Right atrium auricular region (tissue), 2 donors: ENCODE data around the gene TBCD. TPM values are rescaled to one million over a fixed set of nuclear protein-coding genes. Genes with fewer than 3 reads are reported as not detected.
"Not testable (repeated sequence)": the region's sequence is repeated elsewhere in the genome, so short reads cannot be mapped to it uniquely, and the experiment has no call there.

Experiments
- DNase-seq: peaks from one replicate; pipeline ENCODE4 v3.0.0-alpha.2; 2019; ENCODE audit warnings: low spot score
- H3K27ac ChIP-seq, 2 donors: fragments of 200-600 bp; sonication (generic); 1 replicate in 1 of 2; 2 replicates in 1 of 2; pipeline ENCODE4 v1.5.1; 2016 to 2019
- H3K27me3 ChIP-seq, 2 donors: fragments of 200-600 bp; sonication (generic); one replicate each; pipeline versions ENCODE4 v1.5.1 to v1.6.0; 2017 to 2019
- H3K36me3 ChIP-seq: fragments of 200-600 bp; sonication (generic); one replicate; pipeline ENCODE4 v1.5.1; 2016
- H3K4me1 ChIP-seq, 2 donors: fragments of 200-600 bp; sonication (generic); one replicate each; pipeline versions ENCODE4 v1.5.1 to v1.6.0; 2017 to 2019
- H3K4me3 ChIP-seq, 2 donors: fragments of 200-600 bp; sonication (generic); 1 replicate in 1 of 2; 2 replicates in 1 of 2; pipeline ENCODE4 v1.5.1; 2017 to 2019; ENCODE audit warnings: mild to moderate bottlenecking in 1 of 2, moderate library complexity in 1 of 2
- H3K9me3 ChIP-seq, 2 donors: fragments of 200-600 bp; sonication (generic); one replicate each; pipeline ENCODE4 v1.5.1; 2019
- total RNA-seq, 2 donors: library from RNA; depleted of rRNA; stranded (reverse); fragments of >200 nt; gene quantifications; one replicate each; pipeline ENCODE4 v1.1.0, GENCODE V29; 2016
- TF ChIP-seq, protein P1 (sequence below), 2 donors: fragments of 200-600 bp; sonication (generic); IDR thresholded peaks; one replicate each; pipeline ENCODE4 v1.5.1; 2019; ENCODE audit warnings: antibody characterized with exemption in 2 of 2

TBCD gene
- total RNA-seq, 2 donors from 2014 or later: 19.4 to 29.6 TPM

- peaks cover 6% of the 10 kb centered on the region for H3K36me3 ChIP-seq
- H3K27ac ChIP-seq: no peak overlapping the region
- DNase-seq: no peak
- H3K4me3 ChIP-seq: no peak overlapping the region
- no peaks in the 10 kb centered on the region for H3K27me3 ChIP-seq
- peaks cover 8 to 33% of the 10 kb centered on the region in 2 donors for H3K9me3 ChIP-seq
- H3K4me1 ChIP-seq: no peaks in the 10 kb centered on the region
- TF ChIP-seq, protein P1, sequence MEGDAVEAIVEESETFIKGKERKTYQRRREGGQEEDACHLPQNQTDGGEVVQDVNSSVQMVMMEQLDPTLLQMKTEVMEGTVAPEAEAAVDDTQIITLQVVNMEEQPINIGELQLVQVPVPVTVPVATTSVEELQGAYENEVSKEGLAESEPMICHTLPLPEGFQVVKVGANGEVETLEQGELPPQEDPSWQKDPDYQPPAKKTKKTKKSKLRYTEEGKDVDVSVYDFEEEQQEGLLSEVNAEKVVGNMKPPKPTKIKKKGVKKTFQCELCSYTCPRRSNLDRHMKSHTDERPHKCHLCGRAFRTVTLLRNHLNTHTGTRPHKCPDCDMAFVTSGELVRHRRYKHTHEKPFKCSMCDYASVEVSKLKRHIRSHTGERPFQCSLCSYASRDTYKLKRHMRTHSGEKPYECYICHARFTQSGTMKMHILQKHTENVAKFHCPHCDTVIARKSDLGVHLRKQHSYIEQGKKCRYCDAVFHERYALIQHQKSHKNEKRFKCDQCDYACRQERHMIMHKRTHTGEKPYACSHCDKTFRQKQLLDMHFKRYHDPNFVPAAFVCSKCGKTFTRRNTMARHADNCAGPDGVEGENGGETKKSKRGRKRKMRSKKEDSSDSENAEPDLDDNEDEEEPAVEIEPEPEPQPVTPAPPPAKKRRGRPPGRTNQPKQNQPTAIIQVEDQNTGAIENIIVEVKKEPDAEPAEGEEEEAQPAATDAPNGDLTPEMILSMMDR (IDR thresholded peaks at IDR 0.05): no peak
Observed at GRCh38 chr17:82948957-82949356, 197.1 kb downstream of the TBCD start.

- Histone ChIP-seq H3K4me3 (no peak overlapping the region), H3K9me3 (peaks cover 6 to 29% of the 10 kb centered on the region in 2 donors), H3K36me3 (peaks cover 2% of the 10 kb centered on the region), H3K4me1 (no peaks in the 10 kb centered on the region), H3K27me3 (no peaks in the 10 kb centered on the region), H3K27ac (no peak overlapping the region)
- TF ChIP-seq, protein P1 (IDR thresholded peaks at IDR 0.05): no peak
- DNase-seq: no peak
Observed at GRCh38 chr17:82949361-82949760, 197.5 kb downstream of the TBCD start.

DNA sequence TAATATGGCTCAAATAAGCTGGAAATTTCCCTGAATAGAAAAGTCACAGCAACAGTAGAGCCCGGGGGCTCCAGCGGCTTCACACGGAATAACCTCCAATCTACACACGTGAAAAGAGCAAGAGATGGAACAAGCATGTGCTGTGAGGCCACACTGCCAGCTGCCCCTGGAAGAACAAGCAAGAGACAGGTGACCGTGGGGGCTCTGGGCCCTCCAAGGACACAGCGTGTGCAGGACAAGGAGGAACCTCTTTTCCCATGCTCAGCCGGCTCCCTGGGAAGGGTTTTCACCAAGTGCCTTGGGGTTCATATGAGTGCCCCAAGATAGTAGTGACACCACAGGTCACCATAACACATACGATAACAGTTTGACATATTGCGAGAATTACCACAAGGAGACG, 198.1 kb downstream of the TBCD start:
- Histone ChIP-seq H3K27ac (no peak overlapping the region), H3K9me3 (peaks cover 0 to 22% of the 10 kb centered on the region in 2 donors), H3K36me3 (no peaks in the 10 kb centered on the region), H3K4me1 (no peaks in the 10 kb centered on the region), H3K27me3 (no peaks in the 10 kb centered on the region), H3K4me3 (no peak overlapping the region)
- TF ChIP-seq, protein P1 (IDR thresholded peaks at IDR 0.05): no peak
- no peak for DNase-seq

DNA sequence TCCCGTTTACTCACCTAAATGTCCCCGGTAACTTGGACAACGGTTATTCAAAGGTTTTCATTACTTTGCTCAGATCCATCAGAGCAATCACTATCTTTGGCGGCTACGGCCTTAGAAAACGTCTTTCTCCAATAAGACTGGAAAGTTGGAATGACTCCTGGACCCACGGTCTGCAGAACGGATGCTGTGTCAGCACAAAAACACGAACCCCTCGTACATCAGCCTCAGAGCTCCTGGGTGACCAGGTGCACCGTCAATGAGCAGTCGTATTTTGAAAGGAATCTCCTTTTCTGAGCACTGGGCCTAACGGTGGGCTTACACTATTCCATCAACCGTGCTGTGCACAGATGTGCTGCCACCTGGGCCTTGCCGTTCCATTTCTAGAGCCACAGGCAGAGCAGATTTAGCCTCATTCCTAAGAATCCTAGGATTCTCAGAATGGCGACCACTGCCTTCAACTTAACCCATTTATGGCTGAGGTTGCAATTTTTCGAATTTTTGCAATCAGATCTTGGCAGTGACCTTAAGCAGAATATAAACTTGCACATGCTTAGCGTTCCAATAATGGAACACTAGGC, 198.7 kb downstream of the TBCD start:
- no peak for DNase-seq
- TF ChIP-seq, protein P1 (IDR thresholded peaks at IDR 0.05): no peak
- no peak overlapping the region for H3K4me3 ChIP-seq
- H3K36me3 ChIP-seq: no peaks in the 10 kb centered on the region
- peaks cover 0 to 22% of the 10 kb centered on the region in 2 donors for H3K9me3 ChIP-seq
- no peaks in the 10 kb centered on the region for H3K4me1 ChIP-seq
- no peak overlapping the region for H3K27ac ChIP-seq
- H3K27me3 ChIP-seq: no peaks in the 10 kb centered on the region

DNA sequence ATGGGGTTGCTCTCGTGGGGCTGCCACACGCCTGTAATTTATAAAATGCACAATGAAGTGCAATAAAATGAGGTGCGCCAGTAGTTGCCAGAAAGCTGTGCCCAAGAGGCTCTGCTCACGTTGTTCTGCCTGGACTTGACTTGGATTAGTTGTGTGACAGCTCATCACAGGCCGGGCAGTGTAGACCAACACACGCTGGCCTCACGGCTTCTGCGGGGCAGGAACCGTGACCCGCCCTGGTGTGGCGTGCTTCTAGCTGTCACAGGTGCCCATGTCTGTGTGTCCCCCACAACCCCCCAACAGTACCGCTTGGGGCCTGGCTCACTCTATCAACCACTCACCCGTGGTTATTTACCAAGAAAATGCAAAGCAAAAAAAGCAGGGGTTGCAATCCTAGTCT, 200.2 kb downstream of the TBCD start:
- H3K4me1 ChIP-seq: no peaks in the 10 kb centered on the region
- H3K36me3 ChIP-seq: no peaks in the 10 kb centered on the region
- no peak for DNase-seq
- no peak overlapping the region for H3K27ac ChIP-seq
- H3K4me3 ChIP-seq: no peak overlapping the region
- TF ChIP-seq, protein P1 (IDR thresholded peaks at IDR 0.05): no peak
- H3K9me3 ChIP-seq: peaks cover 0 to 13% of the 10 kb centered on the region in 2 donors
- no peaks in the 10 kb centered on the region for H3K27me3 ChIP-seq

DNA sequence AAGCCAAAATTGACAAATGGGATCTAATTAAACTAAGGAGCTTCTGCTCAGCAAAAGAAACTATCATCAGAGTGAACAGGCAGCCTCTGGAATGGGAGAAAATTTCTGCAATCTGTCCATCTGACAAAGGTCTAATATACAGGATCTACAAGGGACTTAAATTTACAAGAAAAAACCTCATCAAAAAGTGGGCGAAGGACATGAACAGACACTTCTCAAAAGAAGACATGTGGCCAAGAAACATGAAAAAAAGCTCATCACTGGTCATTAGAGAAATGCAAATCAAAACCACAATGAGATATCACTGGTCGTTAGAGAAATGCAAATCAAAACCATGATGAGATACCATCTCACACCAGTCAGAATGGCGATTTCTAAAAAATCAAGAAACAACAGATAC, 203.2 kb downstream of the TBCD start:
- H3K9me3 ChIP-seq, DNase-seq, H3K36me3 ChIP-seq, H3K4me1 ChIP-seq, H3K4me3 ChIP-seq, H3K27ac ChIP-seq, H3K27me3 ChIP-seq: not testable (repeated sequence)

DNA sequence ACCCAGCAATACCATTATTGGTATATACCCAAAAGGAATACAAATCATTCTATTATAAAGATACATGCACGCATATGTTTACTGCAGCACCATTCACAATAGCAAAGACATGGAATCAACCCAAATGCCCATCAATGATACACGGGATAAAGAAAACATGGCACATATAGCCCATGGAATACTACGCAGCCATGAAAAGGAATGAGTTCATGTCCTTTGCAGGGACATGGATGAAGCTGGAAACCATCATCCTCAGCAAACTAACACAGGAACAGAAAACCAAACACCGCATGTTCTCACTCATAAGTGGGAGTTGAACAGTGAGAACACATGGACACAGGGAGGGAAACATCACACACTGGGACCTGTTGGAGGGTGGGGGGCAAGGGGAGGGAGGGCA, 203.8 kb downstream of the TBCD start:
- not testable (repeated sequence) for H3K9me3 ChIP-seq, H3K4me3 ChIP-seq, H3K27me3 ChIP-seq, H3K27ac ChIP-seq, DNase-seq, H3K36me3 ChIP-seq, H3K4me1 ChIP-seq
